GM19467 (cell line): ENCODE data around the gene HLA-DOB.

Experiments
- ATAC-seq: cut with Tn5 transposase; IDR thresholded peaks from one replicate; pipeline ENCODE4 v1.9.1; 2021; ENCODE audit warnings: mild to moderate bottlenecking, moderate library complexity; ENCODE audit not compliant: unreplicated experiment

HLA-DOB gene

DNA sequence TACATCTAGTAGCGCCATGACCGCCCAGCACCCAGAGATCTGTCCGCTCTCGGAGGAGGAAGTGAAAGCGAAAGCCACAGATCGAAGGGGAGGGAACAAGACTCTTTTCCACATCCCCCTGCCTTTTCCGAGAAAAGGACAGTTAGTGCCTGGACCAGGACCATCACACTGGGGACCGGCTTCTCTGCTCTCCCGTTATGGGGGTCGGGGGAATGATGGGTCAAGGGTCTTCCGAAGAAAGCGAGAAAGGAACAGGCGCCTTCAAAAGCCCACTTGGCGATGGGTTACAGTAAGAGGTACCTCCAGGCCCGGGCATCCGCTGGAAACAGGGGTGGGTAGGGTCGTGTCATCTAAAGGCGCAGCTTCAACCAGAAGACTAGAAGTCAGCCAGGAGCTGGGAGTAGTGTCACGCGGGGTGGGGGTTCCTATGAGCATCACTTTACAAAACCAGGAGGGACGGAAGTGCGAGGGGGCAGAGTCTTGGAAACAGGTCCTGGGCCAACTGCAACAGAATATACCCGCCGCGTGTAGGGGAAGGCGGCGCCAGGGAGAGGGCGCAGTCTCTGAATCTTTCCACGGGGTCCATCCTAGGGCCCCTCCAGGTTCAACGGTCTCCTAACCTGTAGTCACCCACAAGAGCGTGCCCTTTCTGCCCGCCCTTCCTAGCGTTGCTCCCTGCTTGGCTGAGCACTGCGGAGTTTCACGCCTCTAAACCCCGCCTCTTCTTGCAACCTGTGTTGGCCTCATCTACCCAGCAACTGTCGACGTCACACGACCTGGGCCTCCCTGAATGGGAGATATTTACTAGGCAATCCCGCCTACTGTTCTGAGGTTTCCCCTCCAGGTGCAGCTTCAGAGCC lies 27.4 kb upstream of the HLA-DOB start, which contains the start of gene PSMB8:
PSMB8 (minus strand) TSS at position 69 of the 860 bp plus-strand sequence; CDS start at position 18, 51 bp downstream.
- peak; percentile 71 for ATAC-seq

DNA sequence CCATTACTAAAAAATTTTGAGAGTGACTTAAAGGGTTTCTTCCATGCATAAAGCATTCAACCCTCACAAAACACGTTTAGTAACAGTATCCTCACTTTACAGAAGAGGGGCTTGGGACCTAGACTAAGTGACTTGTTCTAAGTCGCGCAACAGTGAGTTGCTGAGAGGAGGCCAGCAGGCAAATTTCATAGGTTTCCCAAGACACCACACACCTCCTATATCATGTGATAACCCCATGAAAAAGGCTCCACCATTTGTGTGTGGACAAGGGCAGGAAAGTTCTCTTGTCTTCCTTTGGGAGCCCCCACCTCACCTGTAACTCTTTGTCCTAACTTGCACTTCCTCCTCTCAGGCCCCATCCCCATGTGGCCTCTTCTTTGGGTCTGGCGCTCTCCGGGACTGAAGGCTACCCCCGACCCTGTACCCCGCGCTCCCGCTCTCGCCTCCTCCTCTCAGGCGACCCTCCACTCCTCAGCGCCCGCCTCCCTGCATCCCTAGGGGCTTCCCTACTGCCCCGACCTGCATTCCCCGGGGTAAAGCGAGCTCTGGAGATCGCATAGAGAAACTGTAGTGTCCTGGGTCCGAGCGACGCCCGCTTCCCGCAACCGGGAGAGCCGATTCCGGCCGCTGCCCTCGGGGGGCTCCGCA lies 26.7 kb upstream of the HLA-DOB start:
- ATAC-seq, result no peak

DNA sequence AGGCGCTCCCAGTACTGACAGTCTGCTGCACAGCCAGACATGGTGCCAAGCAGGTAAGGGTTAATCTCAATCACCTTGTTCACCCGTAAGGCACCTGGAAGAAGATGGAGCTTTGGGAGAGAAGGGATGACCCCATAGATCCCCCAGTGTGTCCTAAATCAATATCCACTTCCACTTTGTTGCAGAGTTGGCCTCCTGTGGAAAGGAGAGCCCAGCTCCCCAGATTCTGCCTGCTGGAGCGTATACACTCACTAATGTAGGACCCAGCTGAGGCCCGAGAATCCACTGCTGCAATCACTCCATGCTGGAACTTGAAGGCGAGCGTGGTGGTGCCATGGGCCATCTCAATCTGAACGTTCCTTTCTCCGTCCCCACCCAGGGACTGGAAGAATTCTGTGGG lies 25.9 kb upstream of the HLA-DOB start:
- no peak for ATAC-seq

DNA sequence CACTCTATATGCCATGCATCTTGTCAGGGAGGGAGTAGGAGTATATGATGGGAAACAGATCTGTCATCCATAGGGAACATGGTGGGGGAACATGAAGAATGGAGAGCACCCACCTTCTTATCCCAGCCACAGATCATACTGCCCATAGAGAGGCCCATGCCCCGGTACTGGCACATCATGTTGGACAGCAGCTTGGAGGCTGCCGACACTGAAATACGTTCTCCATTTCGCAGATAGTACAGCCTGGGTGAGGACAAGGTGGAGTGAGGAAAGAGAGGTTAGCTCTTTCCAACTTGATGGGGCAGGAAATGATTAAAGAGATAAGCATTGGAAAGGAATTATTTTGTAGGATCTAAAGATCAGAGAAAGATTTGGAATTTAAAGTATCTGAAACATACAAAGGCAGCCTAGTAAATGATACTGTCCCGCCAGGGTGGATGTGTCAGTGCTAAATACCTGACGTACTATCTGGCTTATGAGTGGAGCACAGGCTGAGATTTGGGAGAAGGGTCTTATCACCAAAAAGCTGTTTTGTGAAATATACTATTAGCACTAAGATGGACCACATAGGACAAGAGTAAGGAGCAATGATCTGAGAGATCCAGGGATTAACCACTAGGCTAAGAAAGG lies 25.3 kb upstream of the HLA-DOB start:
- ATAC-seq, result no peak

DNA sequence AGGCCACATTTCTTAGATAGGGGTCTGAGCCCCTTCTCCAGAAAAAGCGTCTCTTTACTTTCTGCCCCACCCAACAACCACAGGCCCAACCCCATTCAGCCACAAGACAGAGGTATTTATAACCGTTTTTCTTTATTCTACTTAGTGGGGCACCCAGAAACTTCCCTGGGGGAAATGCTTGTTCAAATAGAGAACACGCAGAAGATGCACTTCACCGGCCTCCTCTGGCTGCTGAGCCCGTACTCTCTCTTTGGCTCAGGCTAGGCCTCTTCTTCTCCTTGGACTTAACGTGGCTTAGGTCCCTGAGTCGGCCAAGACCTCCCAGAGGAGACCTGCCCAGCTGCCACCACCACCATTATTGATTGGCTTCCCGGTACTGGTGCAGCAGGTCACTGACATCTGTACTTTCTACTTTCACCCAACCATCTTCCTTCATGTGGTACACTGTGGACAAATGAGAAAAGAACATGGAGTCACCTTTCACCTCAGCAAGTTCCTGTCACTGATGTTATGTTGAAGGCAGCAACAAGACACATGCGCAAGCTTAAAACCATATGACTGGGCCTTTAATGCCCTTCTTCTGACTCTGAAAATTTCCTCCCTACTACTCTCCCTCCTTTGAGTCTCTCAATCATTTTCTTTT lies 23.9 kb upstream of the HLA-DOB start:
- no peak for ATAC-seq

DNA sequence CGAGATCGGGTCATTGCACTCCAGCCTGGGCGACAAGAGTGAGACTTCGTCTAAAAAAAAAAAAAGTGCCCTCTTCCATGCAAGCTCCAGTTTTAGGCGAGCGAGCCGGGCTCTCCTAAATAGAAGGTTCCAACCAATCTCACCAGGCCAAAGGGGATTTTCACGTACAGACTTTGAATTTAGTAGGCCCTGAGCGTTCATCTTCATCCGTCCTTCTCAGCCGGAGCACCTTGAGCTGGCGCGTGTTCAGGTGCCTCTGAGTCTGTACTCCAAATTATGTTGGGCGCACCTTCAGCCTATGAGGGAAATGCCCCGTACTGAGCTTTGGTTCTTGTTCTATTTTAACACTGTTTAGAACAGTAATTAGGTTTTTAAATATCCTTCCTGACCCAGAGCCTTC lies 22.6 kb upstream of the HLA-DOB start:
- no peak for ATAC-seq

DNA sequence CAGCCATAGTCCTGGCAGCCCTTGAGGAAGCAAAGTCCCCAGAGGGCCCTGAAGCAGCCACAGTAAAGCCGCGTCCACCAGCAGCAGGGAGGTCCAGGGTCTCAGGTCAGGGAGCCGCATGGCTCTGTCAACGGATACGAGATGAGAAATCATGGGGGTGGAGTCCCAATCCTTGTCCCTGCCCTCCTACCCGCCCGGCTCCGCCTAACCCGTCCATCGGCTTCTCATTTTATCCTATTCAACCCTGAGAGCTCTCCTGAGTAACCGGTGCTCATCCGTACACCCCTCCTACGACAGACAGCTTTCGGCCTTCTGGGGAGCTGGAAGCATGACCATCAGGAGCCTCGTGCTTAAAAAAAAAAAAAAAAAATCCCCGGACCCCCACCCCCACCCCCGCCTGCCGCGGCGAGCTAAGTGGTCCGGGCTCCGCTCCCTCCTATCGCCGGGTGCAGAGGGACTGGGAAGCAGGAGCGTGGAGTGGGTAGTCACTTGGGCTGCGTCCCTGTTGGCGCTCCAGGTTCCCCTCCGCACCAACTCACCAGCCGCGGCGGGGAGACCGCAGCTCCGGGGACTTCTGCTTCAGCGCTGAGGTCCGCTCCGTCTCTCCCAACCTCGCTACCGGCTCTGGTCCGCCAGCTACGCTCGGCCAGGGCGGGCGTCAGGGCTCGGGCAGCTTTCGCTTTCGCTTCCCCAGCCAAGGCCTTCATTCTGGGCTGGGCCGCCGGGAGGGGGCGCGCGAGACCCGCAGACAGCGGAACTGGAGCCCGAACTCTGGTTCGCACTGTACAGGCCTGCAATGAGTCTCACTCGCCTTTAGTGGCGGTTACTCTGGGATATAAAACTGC lies 21.5 kb upstream of the HLA-DOB start, which contains the start of gene TAP2:
TAP2 (minus strand) TSS at position 626 of the 845 bp plus-strand sequence; CDS start at position 120, 506 bp downstream.
- peak; percentile 71 for ATAC-seq

DNA sequence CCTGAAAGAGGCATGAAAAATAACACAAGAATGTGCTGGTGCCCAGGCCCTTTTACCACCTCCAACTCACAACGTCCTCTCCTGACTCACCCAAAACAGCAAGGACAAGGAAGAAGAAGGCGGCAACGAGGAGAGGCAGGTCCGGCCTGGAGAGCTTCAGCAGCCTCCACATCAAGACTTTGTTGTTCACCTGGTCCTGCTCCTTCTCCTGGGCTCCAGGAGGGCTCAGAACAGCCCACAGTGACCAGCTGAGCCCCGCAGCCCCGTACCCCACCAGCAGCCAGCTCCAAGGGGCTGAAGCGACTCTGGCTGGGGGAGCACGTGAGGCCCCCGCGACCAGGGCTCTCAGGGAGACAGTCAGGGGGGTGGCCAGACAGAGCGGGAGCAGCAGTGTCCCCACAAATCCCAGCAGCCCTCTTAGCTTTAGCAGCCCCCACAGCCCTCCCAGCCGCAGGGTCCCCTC lies 20.9 kb upstream of the HLA-DOB start:
- ATAC-seq, result no peak

DNA sequence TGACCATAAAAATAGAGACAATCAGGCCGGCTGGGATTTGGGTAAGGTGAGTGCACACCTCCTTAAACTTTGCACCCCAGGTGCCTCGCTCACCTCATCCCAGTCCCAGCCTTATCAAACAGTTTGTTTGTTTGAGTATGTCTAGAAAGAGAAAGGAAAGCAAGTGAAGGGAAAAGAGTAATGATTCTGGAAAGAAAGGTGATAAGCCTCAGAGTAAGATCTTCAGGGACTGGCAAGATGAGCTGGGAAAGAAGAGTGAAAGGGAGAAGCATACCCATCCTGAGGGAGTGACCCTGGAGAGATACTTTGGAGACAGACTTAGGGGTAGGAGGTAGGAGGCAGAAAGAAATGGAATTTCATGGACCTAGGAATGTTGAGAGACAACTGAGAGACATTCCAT lies 20.1 kb upstream of the HLA-DOB start:
- ATAC-seq, result no peak

DNA sequence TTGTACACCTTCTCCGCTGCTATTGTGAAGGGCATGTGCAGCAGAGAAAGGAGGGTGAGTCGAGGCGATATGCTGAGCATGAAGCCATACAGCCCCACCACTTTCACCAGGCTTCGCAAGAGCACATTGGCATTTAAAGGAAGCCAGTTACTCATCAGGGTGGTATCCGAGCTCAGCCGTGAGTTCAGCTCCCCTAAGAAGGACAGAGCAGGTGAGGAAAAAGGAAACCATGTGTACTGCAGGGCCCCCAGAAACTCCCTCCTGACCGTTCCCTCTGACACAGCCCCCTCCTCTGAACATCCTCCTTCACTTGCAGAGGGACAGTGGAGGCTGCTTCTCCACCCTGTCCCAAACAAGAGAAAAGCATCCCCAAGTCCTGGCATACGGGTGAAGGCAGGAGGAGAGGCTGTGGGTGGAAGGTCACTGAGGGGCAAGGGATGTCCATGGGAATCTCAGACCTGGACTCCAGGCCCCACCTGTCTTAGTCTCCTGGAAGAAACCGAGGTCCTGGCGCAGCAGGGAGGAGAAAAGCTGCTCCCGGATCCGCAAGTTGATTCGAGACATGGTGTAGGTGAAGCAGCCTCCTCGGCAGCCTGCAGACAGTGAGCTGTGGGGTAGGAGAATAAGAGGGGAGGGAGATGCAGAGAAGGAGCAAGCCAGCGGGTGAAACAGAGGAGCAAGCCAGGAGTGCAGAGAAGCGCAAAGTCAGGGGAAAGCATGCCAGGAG lies 18.5 kb upstream of the HLA-DOB start:
- ATAC-seq, result no peak

DNA sequence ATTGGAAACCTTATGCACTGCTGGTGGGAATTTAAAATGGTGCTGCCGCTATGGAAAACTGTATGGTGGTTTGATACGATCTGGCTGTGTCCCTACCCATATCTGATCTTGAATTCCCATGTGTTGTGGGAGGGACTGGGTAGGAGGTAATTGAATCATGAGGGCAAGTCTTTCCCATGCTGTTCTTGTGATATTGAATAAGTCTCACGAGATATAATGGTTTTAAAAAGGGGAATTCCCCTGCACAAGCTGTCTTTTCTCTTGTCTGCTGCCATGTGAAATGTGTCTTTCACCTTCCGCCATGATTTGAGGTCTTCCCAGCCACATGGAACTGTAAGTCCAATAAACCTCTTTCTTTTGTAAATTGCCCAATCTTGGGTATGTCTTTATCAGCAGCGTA lies 16.9 kb upstream of the HLA-DOB start:
- ATAC-seq, result no peak

DNA sequence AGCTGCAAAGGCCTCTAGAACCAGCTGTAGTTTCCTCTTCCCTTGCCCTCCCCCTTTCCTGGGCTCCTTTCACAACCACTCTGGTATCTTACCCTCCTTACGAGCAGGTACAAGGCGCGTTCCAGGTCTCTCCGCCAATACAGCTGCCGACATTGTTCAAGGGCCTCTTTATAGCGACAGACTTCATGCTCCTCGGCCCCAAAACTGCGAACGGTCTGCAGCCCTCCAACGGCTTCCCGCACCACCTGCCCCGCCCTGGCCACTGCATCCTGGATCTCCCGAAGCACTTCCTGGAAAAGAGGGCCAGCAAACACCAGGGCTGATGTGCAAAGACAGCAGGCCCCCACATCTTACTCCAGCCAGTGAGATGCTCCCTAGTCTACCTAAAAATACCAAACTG lies 15.7 kb upstream of the HLA-DOB start:
- ATAC-seq, result no peak

DNA sequence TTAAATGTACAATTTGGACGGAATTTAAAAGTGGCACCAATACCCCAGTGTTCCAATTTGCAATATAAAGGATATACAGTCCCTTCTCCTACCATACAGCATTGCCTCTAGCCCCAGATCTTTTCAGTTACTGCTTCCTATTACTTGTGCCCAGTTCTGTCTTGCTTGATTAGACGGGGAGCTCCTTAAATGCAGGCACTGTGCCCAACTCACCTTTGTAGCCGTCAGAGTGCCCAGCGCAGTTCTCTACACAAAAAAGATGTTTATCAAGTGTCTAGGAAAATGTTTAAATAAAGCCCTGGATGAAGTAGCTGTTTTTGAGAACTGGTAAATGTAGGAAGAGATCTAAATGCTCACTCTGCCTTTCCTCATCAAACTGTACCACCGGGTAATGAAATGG lies 14.1 kb upstream of the HLA-DOB start:
- no peak for ATAC-seq

DNA sequence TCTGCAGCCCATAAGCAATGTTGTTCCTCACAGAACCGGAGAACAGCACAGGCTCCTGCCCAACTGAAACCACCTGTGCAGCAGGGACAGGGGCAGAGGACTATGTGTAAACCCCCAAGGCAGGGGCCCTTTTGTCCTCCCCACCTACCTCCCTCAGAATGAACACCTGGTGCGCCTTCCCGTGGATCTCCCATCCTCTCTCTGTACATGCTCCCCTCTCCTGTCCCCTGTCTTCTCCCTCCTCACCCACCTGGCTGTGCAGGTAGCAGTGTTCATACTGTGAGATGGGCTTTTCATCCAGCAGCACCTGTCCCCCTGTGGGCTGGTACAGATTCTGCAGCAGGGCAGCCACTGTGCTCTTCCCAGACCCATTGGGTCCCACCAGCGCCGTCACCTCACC lies 13.2 kb upstream of the HLA-DOB start:
- ATAC-seq, result no peak

DNA sequence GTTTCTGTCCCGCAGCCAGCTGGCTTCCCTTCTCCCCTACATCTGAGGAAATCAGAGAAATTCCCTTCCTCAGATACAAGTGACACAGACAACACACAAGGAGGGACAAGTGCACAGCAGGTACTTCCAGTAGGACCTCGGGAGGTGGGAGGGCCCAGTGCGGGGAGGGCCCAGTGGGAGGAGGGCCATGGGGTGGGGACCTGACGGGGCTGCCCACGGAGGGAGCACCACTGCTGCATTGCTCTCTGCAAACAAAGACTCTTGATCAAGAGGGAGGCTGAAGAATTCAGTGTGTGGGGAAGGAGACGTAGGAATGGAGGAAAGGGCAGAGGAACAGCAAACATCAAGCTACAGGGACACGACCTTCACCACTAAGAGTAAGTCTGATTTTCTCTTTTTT lies 12.7 kb upstream of the HLA-DOB start:
- ATAC-seq, result no peak

DNA sequence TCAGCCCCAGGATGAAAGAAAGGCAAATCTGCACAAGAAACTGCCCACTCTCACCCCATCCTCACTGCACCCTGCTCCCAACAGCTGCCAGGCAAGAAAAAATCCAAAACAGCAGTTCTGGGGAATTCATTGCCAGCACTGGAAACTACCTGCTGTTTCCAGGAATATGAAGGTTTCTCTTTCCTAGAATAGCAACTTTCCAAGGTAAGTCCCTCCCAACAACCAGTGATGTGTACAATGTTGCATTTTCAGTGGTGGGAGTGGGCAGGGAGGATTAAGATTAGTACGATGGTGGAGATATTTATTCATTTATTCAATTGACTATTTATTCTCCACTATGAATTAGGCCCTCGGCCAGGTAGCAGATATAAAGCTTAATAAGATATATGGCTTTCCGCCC lies 10.2 kb upstream of the HLA-DOB start:
- ATAC-seq, result no peak

DNA sequence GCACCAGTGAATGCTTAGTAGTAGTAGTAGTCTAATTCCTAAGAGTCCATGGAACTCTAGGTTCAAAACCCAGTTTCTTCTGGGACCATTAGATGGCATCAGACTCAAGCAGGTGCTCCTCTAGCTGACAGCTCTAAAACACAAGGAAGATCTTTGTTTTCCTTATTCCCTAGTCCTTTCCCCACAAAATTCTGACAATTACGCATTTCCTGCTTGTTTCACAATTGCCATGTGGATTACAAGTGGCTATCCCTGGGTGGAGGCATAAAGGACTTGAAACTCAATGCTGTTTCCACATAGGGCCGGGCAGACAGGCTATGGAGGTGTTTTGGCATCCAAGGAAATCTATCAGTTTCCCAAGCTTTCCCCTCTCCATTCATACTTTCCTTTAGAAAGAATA lies 9.2 kb upstream of the HLA-DOB start:
- no peak for ATAC-seq

DNA sequence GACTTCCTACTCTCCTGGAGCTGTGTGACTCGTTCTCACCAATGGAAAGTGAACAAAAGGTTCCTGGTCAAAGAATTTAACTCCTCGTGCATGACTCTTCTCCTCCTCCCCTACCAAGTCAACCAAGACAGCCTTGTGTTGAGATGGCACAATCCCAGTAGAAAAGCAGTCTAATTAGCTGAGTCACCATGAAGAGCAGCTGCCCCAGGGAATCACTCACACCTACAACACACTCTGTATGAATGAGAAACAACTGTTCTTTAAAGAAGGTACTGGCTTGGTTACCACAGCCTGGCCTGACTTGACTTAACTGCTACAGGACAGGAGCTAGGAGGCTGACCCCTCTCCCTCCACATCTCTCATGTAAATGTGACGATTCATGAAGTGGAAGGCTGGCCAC lies 2.9 kb upstream of the HLA-DOB start:
- no peak for ATAC-seq

DNA sequence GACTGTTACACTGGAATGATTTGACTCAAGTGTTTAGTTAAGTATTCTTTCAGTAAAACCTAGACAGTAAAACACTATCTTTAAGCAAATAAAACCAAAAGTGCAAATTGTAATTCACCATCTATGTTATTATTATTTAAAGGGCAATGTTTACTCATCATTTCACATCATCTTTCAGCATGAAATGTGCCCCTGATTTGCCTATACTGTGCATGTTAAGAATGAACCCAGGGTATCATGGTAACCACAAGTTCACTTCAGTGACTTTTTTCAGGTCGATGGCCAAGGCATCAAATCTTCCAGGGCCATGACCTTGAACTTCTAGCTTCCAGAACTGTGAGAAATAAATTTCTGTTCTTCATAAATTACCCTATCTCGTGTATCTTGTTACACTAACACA lies 2.1 kb upstream of the HLA-DOB start:
- no peak for ATAC-seq

DNA sequence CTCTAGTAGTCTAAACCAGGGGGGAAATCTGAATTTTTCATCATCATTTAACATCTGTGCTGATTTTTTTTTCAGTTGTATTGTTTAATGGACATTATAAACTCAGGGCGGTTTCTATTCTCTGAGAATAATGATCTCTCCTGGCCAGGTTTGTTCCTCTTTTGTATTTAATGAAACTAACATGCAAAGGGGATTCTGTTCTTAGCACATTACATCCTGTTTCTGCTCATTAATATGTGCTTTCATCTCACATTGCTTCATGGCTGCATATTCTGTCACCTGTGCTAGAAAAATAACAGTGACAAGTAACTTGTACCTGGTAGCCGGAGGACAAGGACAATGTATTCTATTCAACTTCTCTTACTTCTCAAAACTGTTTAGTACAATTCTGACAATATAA lies 806 bp downstream of the HLA-DOB start:
- no peak for ATAC-seq
